Gastroesophageal sphincter (tissue), 4 donors: ENCODE measurements around the gene PTPRJ. TPM values are rescaled to one million over a fixed set of nuclear protein-coding genes. Genes with fewer than 3 reads are reported as not detected.
A peak's percentile ranks its signal among the peaks of the same experiment; 100 is the strongest.

ENCODE experiments used
- ATAC-seq: fragments of 150-250 bp; one replicate; pipeline ENCODE4 v1.9.1; 2016; ENCODE audit warnings: mild to moderate bottlenecking, moderate library complexity
- H3K27ac ChIP-seq, 4 donors: fragments of 200-600 bp; sonication (generic) in 3 of 4; 1 replicate in 3 of 4; 2 replicates in 1 of 4; pipeline ENCODE4 v1.5.1; 2016 to 2019
- H3K27me3 ChIP-seq: fragments of 200-600 bp; sonication (generic); one replicate; pipeline ENCODE4 v1.5.1; 2019
- H3K36me3 ChIP-seq, 2 donors: fragments of 200-600 bp; sonication (generic); one replicate each; pipeline ENCODE4 v1.5.1; 2019; ENCODE audit warnings: control low read depth in 1 of 2
- H3K4me1 ChIP-seq, 3 donors: fragments of 200-600 bp; sonication (generic); 1 replicate in 2 of 3; 2 replicates in 1 of 3; pipeline ENCODE4 v1.5.1; 2016 to 2019; ENCODE audit warnings: control low read depth in 2 of 3
- H3K4me3 ChIP-seq, 2 donors: fragments of 200-600 bp; sonication (generic); one replicate each; pipeline ENCODE4 v1.5.1; 2019; ENCODE audit warnings: mild to moderate bottlenecking in 1 of 2, moderate library complexity in 1 of 2
- H3K9me3 ChIP-seq, 3 donors: fragments of 200-600 bp; sonication (generic); one replicate each; pipeline ENCODE4 v1.5.1; 2017 to 2019; ENCODE audit warnings: control low read depth in 2 of 3
- EP300 ChIP-seq: sonication (generic); formaldehyde crosslinking; IDR thresholded peaks from one replicate; pipeline ENCODE4 v1.6.1; 2017; ENCODE audit warnings: antibody characterized with exemption, mild to moderate bottlenecking
- POLR2A ChIP-seq, 2 donors: fragments of 450-650 bp; IDR thresholded peaks; one replicate each; pipeline ENCODE4 v1.6.1; 2017; ENCODE audit warnings: antibody characterized with exemption in 2 of 2, mild to moderate bottlenecking in 2 of 2, moderate library complexity in 1 of 2
- POLR2AphosphoS5 ChIP-seq: sonication (generic); formaldehyde crosslinking; IDR thresholded peaks from one replicate; pipeline ENCODE4 v1.6.1; 2017; ENCODE audit warnings: antibody characterized with exemption
- WGBS, 2 donors: methylation state at CpG; one replicate each; pipeline ENCODE4 v1.1.5; 2018; ENCODE audit warnings: low coverage in 1 of 2; 5-methylcytosine and 5-hydroxymethylcytosine counted together
- total RNA-seq, 4 donors: library from RNA; depleted of rRNA; stranded (reverse); fragments of >200 nt; gene quantifications; one replicate each; pipeline ENCODE4 v1.1.0, GENCODE V29; 2016
- TF ChIP-seq, protein P1 (sequence below), 4 experiments: fragments of 200-600 bp in 2 of 4; fragments of 450-650 bp in 2 of 4; sonication (generic) in 1 of 4; IDR thresholded peaks; one replicate each; pipeline ENCODE4 v1.5.1; 2017 to 2019; ENCODE audit warnings: antibody characterized with exemption in 4 of 4, mild to moderate bottlenecking in 2 of 4, moderate library complexity in 2 of 4

Gene PTPRJ
- total RNA-seq, 4 donors from 2014 or later: 5.4 to 13.5 (median 10.5) TPM

DNA sequence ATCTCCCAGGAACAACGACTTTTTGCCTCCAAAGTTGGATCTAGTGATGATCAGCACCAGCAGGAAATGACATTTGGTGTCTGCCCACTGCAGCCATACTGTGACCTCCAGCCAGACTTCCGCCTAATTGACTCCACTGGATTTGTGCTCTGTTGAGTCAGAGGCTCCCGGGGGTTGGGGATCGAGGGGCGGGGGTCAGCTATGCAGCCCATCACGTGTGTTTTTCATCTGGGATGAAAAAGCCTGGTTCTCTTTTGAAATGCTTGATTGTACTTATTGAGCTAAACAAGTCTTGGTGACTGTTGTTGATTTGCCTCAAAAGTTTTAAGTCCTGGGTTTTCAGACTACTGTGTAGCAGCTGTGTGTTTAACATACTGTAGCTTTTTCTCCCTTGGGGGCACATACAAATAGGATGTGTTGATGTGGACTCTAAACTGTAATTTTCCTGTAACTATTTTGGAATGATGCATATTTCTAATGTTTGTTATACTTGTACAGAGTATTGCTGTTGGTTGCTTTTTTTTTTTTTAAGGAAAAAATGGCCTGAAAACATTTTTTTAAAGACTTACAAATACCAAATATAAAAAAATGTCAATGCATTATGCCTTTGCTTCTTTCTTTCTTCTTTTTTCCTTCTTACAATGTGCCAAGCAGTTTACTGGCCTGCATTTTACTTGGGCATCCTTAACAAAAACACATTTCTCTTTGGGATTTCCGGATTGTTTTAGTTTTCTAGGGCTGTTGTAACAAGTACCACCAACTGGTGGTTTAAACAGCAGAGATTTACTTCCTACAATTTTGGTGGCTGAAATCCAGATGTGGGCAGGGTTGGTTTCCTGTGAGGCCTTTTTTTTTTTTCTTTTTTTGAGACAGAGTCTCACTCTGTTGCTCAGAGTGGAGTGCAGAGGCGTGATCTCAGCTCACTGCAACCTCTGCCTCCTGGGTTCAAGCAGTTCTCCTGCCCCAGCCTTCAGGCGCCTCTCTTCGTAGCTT is 190.2 kb downstream of the PTPRJ start:
- no peak for ATAC-seq
- 66 to 70% methylated on average over 5 to 6 of the region's 10 CpGs for WGBS, 2 donors
- peak overlapping the region in 3 of 4 donors; percentile 24 to 51 (median 48) for H3K27ac ChIP-seq

DNA sequence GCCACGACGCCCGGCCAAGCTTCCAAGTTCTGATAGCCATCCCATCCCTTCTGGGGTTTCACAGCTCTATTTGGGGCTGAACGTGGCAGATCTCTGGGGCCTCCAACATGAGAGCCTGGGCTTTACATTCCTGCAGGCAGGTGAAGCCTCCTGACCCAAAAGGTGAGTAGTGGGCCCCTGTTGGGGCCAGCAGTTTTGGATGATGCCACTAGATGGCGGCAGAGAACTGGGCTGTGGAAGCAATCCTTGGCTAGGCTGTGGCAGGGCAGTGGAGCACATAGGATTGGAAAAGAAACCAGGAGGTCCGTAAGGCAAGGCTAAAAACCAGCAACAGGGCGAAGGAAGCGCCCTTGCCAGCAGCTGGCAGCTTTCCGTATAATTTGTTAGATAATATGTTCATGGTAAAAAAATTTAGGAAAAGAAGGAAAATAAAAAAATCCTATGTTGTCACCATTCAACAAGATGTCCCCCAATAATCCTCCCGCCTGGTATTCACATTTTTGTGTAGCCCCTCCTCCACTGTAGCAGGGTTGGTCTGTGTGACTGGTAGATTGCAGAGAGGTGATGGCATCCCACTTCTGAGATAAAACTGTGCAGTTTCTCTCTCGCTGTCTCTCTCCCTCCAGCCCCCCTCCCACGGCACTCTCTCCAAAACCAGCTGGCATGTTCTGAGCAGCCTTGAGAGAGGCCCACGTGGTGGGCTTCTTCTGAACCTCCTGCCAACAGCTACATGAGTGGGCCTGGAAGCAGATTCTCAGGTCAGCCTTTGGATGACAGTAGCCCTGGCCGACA is 192.7 kb downstream of the PTPRJ start:
- H3K4me3 ChIP-seq: no peak overlapping the region
- TF ChIP-seq, protein P1, sequence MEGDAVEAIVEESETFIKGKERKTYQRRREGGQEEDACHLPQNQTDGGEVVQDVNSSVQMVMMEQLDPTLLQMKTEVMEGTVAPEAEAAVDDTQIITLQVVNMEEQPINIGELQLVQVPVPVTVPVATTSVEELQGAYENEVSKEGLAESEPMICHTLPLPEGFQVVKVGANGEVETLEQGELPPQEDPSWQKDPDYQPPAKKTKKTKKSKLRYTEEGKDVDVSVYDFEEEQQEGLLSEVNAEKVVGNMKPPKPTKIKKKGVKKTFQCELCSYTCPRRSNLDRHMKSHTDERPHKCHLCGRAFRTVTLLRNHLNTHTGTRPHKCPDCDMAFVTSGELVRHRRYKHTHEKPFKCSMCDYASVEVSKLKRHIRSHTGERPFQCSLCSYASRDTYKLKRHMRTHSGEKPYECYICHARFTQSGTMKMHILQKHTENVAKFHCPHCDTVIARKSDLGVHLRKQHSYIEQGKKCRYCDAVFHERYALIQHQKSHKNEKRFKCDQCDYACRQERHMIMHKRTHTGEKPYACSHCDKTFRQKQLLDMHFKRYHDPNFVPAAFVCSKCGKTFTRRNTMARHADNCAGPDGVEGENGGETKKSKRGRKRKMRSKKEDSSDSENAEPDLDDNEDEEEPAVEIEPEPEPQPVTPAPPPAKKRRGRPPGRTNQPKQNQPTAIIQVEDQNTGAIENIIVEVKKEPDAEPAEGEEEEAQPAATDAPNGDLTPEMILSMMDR (IDR thresholded peaks at IDR 0.05): peak; percentile 47 to 84 (median 61)
- TF ChIP-seq POLR2AphosphoS5: no peak
- H3K9me3 ChIP-seq: no peaks in the 10 kb centered on the region
- peaks cover 3% of the 10 kb centered on the region for H3K27me3 ChIP-seq
- peak; percentile 51 for ATAC-seq
- no peak overlapping the region for H3K27ac ChIP-seq
- H3K36me3 ChIP-seq: no peaks in the 10 kb centered on the region
- peaks cover 0 to 31% (median 5%) of the 10 kb centered on the region in 3 donors for H3K4me1 ChIP-seq
- WGBS, 2 donors: 19 to 44% methylated on average over 6 to 7 of the region's 14 CpGs

More for the DNA sequence above, 190.2 kb downstream of the PTPRJ start:
- H3K27me3 ChIP-seq: no peaks in the 10 kb centered on the region
- TF ChIP-seq EP300 (no peak), POLR2A (IDR thresholded peaks at IDR 0.05) (no peak), POLR2AphosphoS5 (no peak)
- TF ChIP-seq, protein P1 (IDR thresholded peaks at IDR 0.05): no peak
- H3K9me3 ChIP-seq: no peaks in the 10 kb centered on the region
- H3K4me3 ChIP-seq: no peak overlapping the region
- peaks cover 0 to 31% (median 5%) of the 10 kb centered on the region in 3 donors for H3K4me1 ChIP-seq
- H3K36me3 ChIP-seq: no peaks in the 10 kb centered on the region

DNA sequence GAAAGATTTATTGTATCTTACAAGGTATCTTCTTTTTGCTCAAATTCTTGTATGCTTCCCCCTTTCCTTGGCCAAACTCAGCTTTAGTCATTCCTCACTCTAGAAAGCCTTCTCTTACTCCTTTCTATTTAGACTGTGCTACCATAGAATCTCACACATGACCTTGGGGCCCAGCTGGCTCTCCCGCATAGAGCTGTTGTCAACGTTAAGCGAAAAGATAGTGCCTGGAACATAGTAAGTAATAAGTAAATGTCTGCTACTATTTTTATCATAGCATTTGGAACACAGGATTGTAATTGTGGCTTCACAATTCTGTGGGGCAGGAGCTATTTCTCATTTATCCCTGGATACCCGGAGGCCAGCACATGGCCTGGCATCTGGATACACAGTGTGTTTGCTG is 197.3 kb downstream of the PTPRJ start:
- H3K4me1 ChIP-seq: peaks cover 0 to 7% (median 0%) of the 10 kb centered on the region in 3 donors
- H3K36me3 ChIP-seq: no peaks in the 10 kb centered on the region
- 63 to 71% methylated on average over 3 to 4 of the region's 4 CpGs for WGBS, 2 donors
- no peak for TF ChIP-seq POLR2AphosphoS5
- TF ChIP-seq, protein P1 (IDR thresholded peaks at IDR 0.05): no peak
- no peak for TF ChIP-seq POLR2A (IDR thresholded peaks at IDR 0.05)
- no peak for TF ChIP-seq EP300
- no peaks in the 10 kb centered on the region for H3K9me3 ChIP-seq
- H3K27ac ChIP-seq: no peak overlapping the region
- H3K27me3 ChIP-seq: peaks cover 7% of the 10 kb centered on the region
- no peak overlapping the region for H3K4me3 ChIP-seq
- no peak for ATAC-seq

DNA sequence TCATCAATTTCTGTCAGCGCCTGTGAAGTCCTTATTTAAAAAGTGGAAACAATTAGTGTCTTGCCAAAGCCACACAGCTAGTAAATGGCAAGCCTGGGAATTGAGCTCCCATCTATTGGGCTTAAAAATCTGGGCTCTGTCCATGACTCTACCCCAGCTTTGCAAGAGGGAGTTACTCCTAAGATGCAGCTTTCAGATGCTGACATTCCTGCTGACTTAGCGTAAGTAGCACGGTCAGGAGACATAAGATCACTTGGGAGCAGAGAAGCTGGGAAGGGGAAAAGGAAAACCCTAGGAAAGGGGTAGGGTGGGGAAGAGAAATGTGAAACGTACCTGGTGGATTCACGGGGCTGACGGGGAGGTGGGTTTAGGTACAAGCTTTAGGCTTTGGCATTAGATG is 200.3 kb downstream of the PTPRJ start:
- Histone ChIP-seq H3K9me3 (no peaks in the 10 kb centered on the region), H3K27me3 (peaks cover 7% of the 10 kb centered on the region), H3K4me3 (no peak overlapping the region), H3K27ac (no peak overlapping the region), H3K36me3 (no peaks in the 10 kb centered on the region), H3K4me1 (no peaks in the 10 kb centered on the region)
- 40 to 79% methylated on average over 1 to 6 of the region's 6 CpGs for WGBS, 2 donors
- TF ChIP-seq POLR2A (IDR thresholded peaks at IDR 0.05) (no peak), EP300 (no peak), POLR2AphosphoS5 (no peak)
- TF ChIP-seq, protein P1 (IDR thresholded peaks at IDR 0.05): no peak
- no peak for ATAC-seq
